ENCODE measurements around the gene ATP8B4.

The ATP8B4 gene

DNA sequence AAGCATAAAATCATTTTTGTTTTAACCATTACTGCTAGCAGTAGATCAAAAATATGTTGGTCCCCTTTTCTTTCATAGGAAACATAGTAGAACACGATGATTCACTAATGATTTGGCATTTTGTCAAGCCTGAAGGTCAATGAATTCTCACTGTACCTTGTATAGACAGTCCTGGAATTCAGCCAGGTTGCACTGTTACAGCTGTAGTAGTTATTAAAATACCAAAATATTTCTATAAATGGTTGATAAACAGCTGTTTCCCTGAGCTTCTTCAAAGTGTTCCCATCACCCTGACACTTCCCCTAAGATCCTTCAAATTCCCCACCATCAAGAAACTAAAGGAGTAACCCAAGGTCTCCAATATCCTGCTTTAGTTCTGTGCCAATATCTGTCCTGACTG, 200.9 kb downstream of the ATP8B4 start:
- no peak for DNase-seq

DNA sequence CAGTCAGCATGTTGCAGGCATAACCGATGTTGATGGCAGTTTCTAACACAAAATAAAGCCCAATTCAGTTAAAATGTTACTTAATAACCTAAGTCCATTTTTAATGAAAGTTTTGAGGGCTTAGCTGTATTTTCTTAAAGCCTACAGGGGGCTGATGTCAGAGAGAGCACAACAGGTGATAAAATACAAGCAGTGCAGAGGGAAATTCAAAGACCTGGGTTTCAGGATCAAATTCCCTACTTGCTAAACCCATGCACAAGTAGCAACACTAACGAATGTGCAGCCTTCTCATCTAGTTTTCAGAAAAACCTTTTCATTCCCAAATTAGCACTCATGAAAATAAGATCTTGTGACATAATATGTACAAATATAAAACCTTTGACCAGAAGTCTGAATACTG, 202.0 kb downstream of the ATP8B4 start:
- DNase-seq: no peak

DNA sequence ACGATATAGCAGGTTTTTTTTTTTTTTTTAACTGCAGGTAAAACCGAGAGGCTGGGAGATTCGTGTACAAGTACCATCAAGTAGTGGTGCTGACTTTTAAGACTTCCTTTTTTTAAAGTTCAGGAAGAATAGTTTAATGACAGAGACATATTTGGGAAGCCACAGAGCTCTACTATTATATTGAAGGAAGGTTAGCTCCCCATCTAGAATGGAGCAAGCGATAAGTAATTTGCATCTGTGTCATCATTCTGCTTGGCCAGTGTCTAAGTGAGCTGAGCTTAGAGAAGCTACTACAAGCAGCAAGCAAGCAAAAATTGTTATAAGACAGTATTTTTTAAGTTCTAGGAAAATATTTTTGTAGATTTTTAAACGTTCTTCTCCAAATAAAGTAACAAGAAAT, 203.2 kb downstream of the ATP8B4 start:
- no peak for DNase-seq

DNA sequence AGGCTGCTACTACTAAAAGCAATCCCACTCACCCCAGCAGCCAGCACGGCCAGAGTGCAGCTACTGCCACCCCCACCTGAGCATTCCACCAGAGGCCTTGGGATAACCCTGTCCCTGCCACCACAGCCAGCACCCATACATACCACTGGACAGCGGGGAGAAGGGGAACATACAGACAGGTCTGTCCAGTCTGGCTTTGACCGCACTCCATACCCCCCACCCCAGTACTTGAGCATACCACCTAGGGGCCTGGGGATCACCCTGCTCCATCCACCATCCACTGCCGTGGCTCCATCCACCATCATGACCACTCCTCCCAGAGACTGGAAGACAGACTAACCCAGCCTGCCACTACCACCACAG, 210.1 kb downstream of the ATP8B4 start:
- no peak for DNase-seq

DNA sequence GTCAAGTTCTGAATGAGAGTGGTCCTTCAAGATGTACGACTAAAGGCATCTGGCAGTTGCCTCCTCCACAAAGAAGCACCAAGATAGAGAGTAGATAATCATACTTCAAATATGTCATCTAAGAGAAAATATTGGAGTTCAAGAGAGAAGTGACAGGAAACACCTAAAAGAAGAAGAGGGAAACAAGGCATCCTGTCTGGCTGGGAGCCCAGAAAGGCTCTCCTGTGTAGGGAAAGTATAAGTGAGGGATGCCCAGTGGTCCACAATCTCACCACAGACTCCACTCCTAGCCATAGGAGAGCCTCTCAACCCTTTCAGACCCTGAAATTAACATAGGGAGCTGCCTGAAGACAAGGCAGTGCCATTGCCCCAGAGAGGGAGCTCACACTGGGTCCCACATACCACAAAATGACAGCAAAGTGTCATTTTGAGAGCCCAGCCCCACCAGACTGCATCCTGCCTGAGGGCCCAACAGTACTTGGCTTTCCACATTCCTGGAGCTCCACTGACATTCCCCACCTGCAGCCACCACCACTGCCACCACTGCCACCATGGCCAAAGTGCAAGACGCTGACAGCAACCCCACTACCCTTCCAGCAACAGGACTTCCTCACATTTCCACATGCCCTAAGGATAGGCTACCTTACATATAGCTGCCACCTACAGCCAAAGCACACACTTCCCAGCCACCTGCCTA, 210.6 kb downstream of the ATP8B4 start:
- DNase-seq: no peak

DNA sequence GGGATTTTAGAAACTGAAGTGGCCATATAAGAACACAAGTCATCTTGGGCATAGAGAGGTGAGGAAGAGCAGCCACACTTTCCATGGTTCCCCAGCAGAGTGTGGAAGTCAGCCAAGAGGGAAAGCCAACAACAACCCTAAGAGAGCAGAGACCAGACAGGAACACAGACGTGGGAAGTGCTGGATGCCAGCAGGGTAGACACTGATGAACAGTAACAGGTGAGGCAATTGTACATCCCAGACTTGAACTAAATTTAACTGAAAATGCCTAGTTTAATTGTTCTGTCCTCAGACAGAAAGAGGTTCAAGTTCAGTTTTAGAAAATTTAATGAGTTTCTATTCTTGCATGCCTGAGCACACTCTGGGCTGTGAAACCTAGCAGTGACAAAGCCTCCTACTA, 212.1 kb downstream of the ATP8B4 start:
- no peak for DNase-seq

DNA sequence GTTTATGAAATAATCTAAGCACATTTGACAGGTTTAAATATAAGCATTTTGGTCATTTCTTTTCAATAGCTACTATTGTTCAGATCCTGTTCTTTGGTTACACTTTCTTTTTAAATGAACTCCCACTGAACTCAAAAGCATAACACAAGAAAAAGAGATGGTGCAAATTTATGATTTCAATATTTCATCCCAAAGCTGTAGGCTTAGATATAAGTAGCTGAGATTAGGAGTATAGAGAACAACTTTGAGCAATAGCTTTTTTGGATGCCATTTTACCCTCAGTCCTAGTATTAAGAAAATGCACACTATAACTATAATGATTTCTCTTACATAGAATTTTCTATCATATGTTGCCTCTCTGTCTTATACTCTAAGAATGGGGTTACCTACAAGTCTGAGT, 213.8 kb downstream of the ATP8B4 start:
- DNase-seq: no peak

DNA sequence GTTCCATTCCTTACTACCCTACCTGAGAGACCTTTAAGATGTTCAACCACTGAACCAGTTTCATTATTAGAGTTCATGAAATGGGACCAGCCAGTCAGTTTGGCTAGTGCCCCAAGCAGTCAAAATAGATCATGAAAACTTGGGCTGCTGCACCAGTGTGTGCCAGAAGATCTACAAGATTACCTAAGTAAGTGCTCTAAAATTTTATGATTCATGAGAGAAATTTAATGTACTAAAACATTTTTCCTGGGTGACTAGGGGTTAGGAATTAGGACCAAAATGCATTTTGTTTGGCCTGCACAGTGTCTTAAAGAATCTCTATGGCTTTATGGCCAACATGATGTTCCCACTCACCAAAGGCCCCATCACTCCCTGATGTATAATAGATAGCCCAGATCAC, 214.7 kb downstream of the ATP8B4 start:
- no peak for DNase-seq

DNA sequence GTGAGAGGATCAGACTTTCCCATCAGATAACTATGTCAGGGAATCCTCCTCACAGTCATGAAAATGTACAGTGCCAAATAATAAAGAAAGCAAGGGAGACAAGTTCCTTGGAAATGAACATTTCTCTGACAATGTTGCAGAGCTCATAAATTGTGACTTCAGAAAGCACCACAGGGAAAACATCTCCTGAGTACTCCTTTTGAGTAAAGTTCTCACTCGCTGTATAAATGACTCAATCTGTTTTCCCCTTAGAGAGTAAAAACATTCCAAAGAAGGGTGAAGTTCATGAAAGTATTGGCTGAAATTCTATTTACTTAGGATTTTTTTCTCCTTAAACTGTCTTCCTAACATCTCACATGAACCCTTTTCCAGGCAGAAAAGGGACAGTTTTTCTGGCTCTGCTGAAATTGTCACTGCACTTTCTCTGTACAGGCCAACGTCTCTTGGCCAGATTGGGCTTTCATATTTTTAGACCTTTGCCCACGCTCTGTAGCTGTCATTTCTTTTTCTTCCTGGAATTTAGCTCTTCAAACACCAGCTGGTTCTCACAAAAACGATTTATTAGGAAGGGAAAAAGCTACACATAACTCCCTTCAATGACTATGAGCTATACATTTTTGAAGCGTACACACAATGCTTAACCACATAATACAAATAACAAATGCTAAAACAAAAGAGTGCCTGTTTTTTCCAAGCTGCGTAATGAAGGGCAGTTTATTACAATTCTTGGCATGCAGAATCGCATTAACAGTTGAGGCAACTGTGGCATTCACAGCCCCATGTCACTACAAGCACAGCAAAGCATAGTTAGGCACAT, 216.1 kb downstream of the ATP8B4 start:
- DNase-seq: no peak

DNA sequence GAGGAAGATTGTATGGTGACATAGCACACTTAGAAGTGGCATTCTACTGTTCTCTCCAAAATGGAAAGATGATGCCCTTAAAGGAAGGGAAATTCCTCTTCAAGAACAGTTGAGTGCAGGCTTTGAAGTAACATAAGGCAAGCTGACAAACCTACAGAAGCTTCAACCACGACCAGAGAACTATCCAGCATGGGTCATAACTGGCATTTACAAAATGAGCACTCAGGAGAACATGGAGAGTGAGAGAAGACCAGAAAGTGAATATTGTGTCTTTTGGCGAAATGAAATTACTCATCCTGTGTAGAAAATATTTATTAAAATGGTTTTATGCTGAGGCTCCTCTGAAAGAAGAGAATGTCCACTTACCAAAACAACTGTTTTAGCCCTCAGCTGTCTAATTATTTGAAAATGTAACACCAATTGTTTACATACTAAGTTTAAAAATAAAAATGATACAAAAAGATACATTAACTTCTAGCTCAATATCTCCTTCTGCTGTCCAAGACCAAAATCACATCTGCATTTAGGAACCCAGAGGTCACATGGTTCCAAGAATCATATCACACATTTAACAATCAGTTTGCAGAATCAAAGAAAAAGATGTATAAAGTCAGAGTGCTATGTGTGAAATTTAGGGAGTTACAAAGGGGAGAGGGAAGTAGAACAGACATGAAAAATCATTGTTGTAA, 216.9 kb downstream of the ATP8B4 start:
- no peak for DNase-seq

DNA sequence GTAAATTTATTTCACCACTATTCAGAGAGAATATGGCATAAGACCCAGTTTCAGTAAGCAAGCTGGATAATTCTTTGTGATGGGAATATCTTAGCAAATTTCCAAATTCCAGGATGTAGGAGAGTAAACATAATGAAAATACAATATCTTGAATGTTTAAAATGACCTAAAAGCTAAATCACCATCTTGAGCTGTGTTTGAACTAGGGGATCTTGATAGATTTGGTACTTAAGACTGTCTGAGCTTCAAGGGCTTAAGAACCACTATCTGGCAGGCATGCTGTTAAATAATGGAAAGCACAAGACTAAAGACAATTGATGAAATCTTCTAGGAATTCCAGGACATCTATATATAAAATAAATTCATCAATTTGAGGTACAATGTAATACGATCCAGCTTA, 217.7 kb downstream of the ATP8B4 start:
- no peak for DNase-seq

DNA sequence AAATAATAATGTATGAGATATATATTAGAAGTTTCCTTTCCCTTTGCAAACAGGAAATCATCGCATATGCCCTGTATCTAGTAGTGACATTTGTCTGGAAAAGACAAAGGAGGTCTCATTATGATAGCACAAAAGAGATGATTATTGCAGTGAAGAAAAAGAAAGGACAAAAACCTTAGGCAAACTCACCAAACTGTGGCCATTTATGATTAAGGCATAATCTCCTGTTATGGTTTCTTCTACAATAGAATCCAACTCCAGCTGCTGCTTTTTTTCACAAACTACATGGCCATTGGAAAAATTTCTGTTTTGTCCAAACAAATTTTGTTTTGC, 218.2 kb downstream of the ATP8B4 start:
- DNase-seq: no peak

DNA sequence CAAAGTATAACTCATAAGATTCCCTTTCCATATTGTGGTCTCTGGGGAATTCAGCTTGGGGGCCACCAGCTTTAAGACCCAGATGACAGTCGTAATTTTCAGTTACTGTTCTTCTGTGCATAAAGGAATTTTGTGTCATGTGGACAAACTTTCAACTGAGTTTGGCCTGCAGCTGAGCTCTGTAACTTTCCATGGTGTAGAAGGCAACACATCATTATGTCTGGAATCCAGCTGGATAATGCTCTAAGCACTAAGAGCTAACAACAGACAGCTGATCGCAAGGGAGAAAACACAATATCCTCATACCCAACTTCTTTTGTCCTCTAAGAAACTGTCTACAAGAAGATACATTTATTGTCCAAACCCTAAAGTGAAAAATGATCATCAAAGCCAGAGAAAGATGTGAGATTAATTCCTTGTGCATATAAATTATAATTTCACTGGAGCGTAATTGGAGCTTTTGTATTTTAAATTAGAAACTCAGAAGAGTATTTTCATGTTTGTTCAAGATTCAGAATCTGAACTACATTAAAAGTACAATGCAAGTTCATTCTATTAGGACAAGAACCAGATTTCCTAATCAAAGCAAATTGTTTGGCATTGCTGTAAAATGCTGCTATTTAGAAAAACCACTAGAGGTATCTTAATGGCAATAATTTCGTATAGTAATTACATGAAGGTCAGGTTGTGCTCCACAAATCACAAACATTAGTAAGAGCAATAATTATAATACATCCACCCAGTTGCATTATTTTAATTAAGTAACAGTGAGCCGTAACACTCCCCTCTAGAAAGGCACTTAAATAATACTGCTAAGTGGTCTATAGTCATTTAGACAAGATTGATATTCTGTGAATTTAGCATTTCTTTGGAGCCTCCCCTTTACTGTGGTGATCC, 218.8 kb downstream of the ATP8B4 start:
- no peak for DNase-seq

DNA sequence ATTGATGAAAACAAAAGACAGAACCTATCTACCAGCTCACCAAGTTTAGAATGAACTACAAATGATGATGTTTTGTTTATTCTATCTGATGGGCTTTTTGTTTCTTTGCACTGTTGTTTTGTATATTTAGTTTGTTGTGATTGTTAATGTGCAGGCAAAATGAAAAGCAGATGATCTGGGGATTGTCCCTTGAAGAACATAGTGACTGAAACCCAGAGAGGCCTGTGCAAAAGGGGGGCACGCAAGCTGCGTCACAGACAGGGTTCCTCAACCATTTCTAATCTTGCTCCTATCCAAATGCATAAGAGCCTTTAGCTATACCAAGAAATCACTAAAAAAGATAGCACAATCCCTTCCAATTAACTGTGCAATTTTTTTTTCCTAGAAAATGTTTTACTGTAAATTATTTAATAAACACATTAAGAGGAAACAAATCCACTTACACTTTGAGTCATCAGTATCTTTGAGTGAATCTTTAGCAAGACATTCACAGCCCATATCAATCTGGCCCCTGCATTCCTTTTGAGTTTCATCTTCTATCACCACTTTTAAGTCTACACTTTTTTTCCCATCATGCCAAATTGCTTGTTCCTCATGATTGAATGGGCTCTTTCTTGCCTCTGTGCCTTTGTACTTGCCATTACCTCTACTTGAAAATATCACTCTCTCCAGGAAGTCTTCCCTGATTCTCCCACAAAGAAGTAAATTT, 220.3 kb downstream of the ATP8B4 start:
- DNase-seq: no peak

DNA sequence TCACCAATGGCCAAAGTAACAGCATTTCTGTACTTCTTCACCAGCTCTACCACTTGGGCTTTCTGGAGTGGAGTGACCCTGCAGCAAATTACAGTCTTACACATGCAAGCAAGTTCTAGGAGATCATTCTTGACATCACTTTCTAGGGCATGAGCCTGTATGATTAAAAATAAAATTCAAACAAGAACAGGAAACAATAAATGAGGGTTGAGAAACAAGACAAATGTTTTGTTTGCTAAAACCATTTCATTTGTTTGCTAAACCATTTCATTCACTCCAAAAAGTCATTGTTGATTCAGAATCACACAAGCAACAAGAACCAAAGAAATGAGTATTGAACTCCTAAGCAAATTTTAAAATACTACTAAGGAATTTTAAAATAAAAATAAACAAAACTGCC, 220.9 kb downstream of the ATP8B4 start:
- DNase-seq: no peak

DNA sequence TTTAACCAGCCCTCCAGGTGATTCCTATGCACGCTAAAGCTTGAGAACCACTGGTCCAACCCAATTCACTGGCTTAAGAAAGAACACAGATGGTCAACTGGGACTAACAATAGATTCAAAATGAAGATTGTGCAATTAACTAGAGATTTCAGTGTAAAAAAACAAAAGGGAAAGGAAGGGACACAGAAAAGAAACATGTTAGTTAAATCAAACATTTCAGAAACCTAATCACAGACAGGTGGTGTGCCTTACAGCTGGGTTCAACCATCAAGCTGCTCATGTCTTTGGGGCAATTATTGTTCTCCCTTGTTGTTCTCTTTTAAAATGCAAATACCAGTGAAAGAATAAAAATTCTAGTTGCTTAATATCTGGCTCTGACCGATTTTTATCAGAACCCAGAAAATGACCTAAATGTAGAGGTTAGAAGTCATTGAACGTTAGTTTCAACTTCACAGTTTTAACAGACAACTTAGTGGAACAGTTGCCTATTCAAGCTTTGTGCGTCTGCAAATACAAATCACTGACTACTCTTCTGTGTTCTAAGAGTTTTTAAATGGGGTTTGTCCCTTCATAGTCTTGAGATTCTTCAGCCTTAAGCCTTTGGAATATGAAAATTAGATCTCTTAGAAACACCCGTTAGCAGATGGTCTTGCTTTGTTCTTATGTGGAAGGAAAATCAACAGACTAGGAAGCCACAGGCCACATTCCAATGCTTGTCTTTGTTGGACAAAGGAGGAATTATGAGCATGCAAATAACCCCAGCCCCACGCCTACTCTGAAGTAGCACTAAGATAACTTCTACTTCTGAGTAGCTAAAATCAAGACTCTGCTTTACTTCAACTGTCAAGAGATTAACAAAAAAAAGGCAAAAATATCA, 223.4 kb downstream of the ATP8B4 start:
- no peak for DNase-seq

DNA sequence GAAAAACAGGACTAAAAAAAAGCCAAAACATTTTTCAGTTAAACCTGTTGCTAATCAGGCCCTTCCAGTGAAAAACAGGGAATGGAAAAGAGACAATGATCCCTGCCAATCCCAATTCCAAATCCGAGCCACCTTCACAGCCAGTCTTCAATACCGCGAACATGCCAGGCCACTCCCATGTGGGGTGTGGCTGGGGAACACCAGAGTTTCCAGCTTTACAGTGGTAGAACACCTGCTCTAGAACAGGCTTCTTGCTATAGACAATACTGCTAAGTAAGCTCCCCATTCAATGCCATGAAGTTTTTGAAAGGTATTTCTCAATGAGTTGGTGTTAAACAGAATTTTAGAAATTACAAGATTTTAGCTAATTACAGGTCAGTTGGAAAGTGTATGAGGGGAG, 228.3 kb downstream of the ATP8B4 start:
- no peak for DNase-seq

DNA sequence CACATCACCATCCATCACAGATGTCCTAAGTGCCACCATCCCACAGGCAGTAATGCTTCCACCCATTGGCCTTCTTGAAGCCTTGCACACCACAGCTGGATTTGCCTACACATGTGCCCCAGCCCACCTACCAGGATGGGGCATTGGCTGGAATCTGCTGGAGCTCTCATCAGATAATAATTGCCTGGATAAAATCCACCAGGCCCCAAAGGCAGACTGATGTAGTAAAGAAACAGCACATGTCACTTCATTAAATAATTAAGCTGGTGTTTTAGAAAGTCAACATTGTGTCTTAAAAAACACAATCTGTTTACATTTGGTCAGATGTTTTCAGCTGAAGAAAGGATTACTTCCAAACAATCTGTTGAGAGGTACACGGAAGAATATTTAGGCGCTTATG, 229.5 kb downstream of the ATP8B4 start:
- DNase-seq: no peak

DNA sequence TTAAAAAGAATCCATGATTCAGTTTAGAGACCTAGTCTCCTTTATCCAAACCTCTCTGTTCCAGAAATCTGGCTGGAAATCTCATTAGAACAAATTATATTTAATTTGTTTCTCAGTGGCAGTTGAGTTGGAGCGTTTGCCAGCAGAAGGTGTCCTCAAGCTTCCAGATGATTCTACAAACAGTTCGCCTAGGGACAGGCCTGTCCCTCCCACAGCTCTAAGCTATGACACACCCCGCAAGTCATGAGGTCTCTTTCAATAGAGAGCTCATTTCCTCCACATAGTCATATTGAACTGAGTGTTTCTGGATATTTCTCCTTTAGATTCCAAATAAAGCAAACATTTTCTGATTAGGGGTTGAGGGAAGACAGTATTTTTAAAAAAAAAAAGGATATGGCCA, 230.3 kb downstream of the ATP8B4 start:
- no peak for DNase-seq

DNA sequence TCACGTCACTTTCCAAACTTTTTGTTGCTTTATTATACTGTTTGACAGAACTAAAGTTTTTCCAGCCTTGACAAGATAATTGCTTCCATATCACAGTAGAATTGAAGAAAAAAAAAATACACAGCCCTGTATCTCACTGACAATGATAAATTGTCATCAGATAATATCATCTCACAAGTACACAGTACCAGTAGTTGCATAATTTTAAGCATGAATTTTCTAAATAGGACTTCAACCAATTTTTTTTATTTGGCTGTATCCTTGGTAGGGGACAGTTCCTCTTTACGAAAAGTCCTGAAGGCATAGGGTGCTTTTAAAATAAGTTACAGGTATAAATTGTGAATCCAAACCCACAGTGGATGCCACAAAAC, 230.7 kb downstream of the ATP8B4 start:
- DNase-seq: no peak

DNA sequence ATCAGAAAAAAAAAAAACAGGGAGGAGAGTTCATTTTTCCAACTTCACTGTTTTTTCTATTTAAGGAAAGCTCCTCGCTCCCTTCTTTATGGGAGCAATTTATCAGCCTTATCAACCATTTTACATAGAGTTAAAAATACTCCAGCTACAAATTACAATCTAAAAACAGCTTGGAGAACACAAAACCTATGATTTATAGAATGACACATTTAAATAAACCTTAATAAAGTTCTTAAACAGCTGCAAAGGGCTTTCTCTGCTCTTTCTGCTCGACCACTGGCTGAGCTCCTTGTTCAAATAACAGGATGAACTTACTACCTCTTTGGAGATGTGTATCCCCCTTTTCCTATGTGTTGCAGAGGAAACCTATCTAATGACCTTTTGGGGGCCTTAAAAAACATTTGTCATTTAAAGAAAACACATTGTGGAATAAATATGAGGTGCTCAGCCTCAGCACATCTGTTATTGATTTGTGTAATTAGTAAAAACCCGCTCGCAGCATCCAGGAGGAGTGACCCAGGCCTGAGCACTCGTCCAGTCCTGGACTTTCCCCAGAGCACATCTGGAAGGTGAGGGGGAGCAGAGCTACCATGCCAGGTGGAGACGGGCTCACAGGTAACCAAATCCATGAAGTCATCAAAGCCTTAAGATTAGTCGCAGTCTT, 231.2 kb downstream of the ATP8B4 start:
- DNase-seq: no peak

All from NCI-H2227 treated with DMSO at 0.1 percent for 48 hours (cell line).